OCI-LY7 (cell line): ENCODE measurements around the gene BOLA1.

ENCODE experiments used
- CTCF ChIP-seq: fragments of 200-600 bp; sonication (generic); conservative IDR thresholded peaks from 2 replicates; pipeline ENCODE4 v1.5.1; 2014; ENCODE audit warnings: mild to moderate bottlenecking, antibody characterized with exemption, low read length, moderate library complexity, mixed read lengths
- EZH2phosphoT487 ChIP-seq: fragments of 200-600 bp; sonication (generic); IDR thresholded peaks from 2 replicates; pipeline ENCODE4 v1.6.1; 2018; ENCODE audit warnings: low read depth, borderline replicate concordance, mild to moderate bottlenecking, mixed run types, antibody characterized with exemption, low read length, moderate library complexity, mixed read lengths

DNA sequence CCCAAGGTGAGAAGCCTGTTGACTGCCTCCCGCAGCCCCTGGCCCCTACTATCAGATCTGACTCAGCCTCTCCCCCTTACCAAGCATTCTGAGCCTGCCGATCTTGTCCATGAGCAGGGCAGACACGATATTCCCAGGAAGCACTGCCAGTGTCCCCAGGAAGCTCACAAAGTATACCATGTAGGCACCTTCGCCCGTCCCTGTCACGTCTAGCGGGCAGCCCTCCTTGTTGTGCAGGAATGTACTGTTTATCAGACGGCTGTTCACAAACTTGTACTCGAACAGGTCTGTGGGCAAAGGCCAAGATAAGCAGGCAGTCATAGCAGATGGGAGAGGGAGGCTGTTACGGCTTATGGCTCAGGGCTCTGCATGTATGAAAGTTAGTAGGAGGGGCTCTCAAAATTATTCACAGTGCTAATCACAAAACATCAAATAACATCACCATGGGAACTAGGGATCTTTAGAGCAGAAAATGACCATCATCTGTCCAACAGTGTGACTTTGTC, 7.3 kb downstream of the BOLA1 start:
- TF ChIP-seq EZH2phosphoT487 (no peak), CTCF (no peak)
